22Rv1 (cell line): ENCODE measurements around the gene HPCAL4.

Experiments used
- H3K27ac ChIP-seq: fragments of 450-650 bp; 2 replicates; pipeline ENCODE4 v1.5.1; 2017
- CTCF ChIP-seq: fragments of 450-650 bp; IDR thresholded peaks from 2 replicates; pipeline ENCODE4 v1.5.1; 2017; ENCODE audit warnings: mild to moderate bottlenecking
- ZFX ChIP-seq: fragments of 450-650 bp; IDR thresholded peaks from 2 replicates; pipeline ENCODE4 v1.6.1; 2017; ENCODE audit warnings: antibody characterized with exemption, borderline replicate concordance

HPCAL4 gene

GRCh38 chr1:39692152-39693074 is 1.2 kb upstream of the HPCAL4 start:
- no peak for TF ChIP-seq CTCF
- TF ChIP-seq ZFX = no peak
- H3K27ac ChIP-seq = no peak overlapping the region

GRCh38 chr1:39690794-39691382 is 345 bp downstream of the HPCAL4 start:
- no peak overlapping the region for H3K27ac ChIP-seq
- TF ChIP-seq ZFX = no peak
- TF ChIP-seq CTCF = no peak

GRCh38 chr1:39690225-39690624 is 1.0 kb downstream of the HPCAL4 start:
- TF ChIP-seq ZFX (no peak), CTCF (no peak)
- no peak overlapping the region for H3K27ac ChIP-seq

- no peak for TF ChIP-seq ZFX
- TF ChIP-seq CTCF = no peak
- no peak overlapping the region for H3K27ac ChIP-seq
These were observed 1.6 kb downstream of the HPCAL4 start for GRCh38 chr1:39689635-39690034.

- H3K27ac ChIP-seq = no peak overlapping the region
- no peak for TF ChIP-seq CTCF
- TF ChIP-seq ZFX = no peak
These were observed 2.0 kb downstream of the HPCAL4 start for GRCh38 chr1:39689214-39689613.

GRCh38 chr1:39688706-39689105 is 2.5 kb downstream of the HPCAL4 start:
- no peak for TF ChIP-seq ZFX
- TF ChIP-seq CTCF = no peak
- H3K27ac ChIP-seq = no peak overlapping the region

GRCh38 chr1:39687243-39687642 is 4.0 kb downstream of the HPCAL4 start:
- no peak overlapping the region for H3K27ac ChIP-seq
- no peak for TF ChIP-seq ZFX
- TF ChIP-seq CTCF = no peak
